Right ventricle myocardium superior (tissue), 1 donor: ENCODE data around the gene MSL3. TPM values are rescaled to one million over a fixed set of nuclear protein-coding genes. Genes with fewer than 3 reads are reported as not detected.

Source experiments
- ATAC-seq: fragments of 200-7000 bp; cut with Tn5 transposase; one replicate; pipeline ENCODE4 v1.9.1; 2020; ENCODE audit warnings: mild to moderate bottlenecking; ENCODE audit not compliant: poor library complexity
- DNase-seq: peaks from one replicate; pipeline ENCODE4 v3.0.0-alpha.2; 2020
- intact Hi-C: fragments of 100-400 bp; cut with DNase I; formaldehyde crosslinking; loops from one replicate; pipeline ENCODE4 v1.11.2; 2022
- total RNA-seq: library from RNA; stranded (reverse); fragmentation: NEBNext Ultra II Directional; extraction: Animal tissue kit (Norgen Biotek cat#: 25700); gene quantifications from one replicate; pipeline ENCODE4 v1.2.1, GENCODE V29; 2021
- donor health status: DM: no; HTN: yes; CAD: no; lungs with severe emphysema.

Gene MSL3
- total RNA-seq, 1 donor from 2014 or later: 15.1 TPM

- DNase-seq (no peak), ATAC-seq (no peak)
- intact Hi-C loops: no loop called here
Observed at GRCh38 chrX:11757397-11757718, 679 bp upstream of the MSL3 start.

DNA sequence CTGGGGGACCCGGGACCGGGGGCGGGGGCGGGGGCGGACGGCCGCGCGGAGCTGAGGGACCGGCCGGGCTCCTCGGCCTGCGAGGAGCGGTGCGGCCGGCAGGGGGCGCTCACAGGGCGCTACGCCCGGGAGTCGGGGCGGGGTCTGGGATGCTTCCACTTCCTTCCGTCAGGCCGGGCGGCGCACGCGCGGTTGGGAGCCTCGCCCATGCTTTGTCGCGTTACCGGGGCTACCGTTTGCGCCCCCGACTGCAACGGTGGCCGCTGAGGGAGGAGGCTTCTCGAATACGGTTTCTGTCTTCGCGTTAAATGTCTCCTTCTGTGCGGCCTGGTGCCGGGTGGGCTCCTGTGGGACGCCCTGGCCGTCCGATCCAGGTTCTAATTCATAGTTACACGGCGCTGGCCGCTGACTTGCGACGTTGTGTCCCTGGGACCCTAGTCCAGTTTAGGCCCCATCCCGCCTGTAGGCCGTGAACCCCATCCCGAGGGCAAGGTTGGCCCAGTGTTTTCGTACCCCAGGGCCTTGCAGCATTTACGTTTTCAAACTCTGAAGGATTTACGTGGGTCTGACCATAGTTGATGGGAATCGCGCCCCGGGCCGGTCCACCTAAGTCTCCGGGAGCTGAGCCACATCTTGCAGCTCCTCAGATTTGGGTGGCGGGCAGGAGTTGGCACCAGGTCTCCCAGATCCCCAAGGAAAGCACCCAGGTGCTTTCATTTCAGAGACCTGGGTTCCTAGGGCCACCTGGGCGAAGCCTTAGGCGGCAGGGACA lies 549 bp downstream of the MSL3 start:
- ATAC-seq: peak; percentile 92
- peak; percentile 92 for DNase-seq
- intact Hi-C loops: no loop called here

DNA sequence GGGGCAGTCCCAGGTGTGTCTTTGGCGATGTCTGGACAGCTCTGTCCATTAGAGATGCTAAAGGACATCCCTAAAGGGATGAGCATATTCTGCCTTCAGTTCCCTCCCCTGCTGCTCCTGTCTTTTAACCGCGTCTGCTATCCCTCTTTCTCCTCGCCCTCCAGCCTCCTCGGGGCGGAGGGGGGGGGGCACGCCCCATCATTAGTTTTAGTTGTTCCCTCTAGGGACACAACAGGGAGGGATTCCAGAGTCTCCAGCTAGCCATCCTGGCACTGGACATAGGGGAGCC lies 1.1 kb downstream of the MSL3 start:
- DNase-seq (no peak), ATAC-seq (no peak)
- intact Hi-C loops: no loop called here

GRCh38 chrX:11759461-11760311 lies 1.6 kb downstream of the MSL3 start:
- DNase-seq: peak; percentile 80
- ATAC-seq: peak; percentile 92
- intact Hi-C loops: no loop called here

- intact Hi-C loops: no loop called here
- DNase-seq (no peak), ATAC-seq (no peak)
Observed at GRCh38 chrX:11760958-11761357, 2.9 kb downstream of the MSL3 start.

DNA sequence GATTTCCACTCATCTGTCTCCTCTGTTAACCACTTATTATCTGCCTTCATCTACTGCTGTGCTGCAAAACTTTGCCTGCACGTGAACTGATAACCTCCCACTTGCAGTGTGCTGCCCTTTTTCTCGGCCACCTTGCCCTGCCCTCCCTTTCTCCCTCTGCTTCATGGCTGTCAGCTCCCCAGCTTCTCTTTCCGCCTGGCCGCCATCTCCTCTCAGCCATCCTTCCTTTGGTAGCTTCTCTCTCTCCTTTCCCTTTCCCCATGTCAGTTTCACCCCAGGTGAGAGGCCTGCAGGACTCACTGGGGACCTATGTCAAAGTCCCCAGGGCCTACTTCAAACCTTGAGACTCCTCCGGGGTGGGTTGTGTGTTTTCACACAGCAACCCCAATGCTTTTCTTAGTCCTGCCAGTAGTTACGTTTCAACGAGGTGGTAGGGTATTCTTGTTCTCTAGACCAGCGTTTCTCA lies 6.6 kb downstream of the MSL3 start:
- intact Hi-C loops: no loop called here
- DNase-seq (no peak), ATAC-seq (no peak)

DNA sequence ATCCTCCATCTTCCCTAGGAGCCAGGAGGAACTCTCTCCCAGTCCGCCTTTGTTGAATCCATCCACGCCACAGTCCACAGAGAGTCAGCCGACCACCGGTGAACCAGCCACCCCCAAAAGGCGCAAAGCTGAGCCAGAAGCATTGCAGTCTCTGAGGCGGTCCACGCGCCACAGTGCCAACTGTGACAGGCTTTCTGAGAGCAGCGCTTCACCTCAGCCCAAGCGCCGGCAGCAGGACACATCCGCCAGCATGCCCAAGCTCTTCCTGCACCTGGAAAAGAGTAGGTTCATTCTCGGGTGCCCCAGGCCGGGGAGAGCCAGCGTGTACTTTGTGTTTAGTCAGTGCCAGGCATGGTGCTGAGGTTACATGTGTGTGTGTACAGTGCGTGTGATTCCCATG lies 7.4 kb downstream of the MSL3 start:
- ATAC-seq (no peak), DNase-seq (no peak)
- intact Hi-C loops: no loop called here

DNA sequence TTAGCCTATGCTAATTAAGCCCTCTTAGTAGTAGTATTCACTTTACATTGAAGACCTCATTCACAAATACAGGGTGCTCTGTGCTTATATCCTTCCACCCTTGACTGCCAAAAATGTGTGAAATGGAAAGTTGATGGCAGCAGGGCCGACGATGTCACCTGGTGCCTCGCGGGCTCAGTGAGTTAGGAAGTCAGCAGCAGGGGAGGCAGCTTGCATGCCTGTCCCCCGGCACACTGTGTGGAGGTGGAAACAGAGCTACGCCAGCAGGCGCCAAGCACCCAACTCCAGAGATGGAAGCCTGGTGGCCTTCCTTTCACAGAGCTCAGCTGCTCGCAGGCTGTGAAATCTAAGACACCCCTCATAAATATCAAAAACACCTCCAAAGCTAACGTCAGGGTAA lies 8.4 kb downstream of the MSL3 start:
- ATAC-seq: no peak
- intact Hi-C loops: no loop called here
- no peak for DNase-seq

DNA sequence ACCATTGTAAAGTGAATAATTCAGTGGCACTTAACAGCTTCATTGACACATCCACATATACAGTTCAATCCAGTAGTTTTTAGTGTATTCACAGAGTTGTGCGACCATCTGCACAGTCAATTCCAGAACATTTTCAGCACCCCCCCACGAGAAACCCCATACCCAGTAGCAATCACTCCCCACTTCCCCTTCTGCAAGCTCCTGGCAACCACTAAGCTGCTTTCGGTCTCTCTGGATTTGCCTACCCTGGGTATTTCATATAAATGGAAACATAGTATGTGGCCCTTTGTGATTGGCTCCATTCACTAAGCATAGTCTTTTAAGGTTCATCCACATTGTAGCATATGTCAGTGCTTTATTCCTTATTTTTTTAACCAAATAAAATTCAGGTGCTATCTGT lies 10.0 kb downstream of the MSL3 start:
- intact Hi-C loops: no loop called here
- DNase-seq (no peak), ATAC-seq (no peak)

GRCh38 chrX:11770320-11770719 lies 12.3 kb downstream of the MSL3 start:
- peak; percentile 43 for DNase-seq
- intact Hi-C loops: loop anchor here (5.0 kb wide), 1 partner anchor 238 kb away; no protein-coding TSS in a partner anchor
- ATAC-seq: peak; percentile 73

- no peak for DNase-seq
- intact Hi-C loops: no loop called here
- no peak for ATAC-seq
Observed at GRCh38 chrX:11778230-11778629, 20.2 kb downstream of the MSL3 start.

- intact Hi-C loops: no loop called here
- no peak for ATAC-seq
Observed at GRCh38 chrX:11781133-11781532, 23.1 kb downstream of the MSL3 start.

GRCh38 chrX:11781734-11782370 lies 23.8 kb downstream of the MSL3 start:
- intact Hi-C loops: no loop called here
- DNase-seq (no peak), ATAC-seq (no peak)

More at GRCh38 chrX:11781133-11781532, 23.1 kb downstream of the MSL3 start:
- DNase-seq: no peak

DNA sequence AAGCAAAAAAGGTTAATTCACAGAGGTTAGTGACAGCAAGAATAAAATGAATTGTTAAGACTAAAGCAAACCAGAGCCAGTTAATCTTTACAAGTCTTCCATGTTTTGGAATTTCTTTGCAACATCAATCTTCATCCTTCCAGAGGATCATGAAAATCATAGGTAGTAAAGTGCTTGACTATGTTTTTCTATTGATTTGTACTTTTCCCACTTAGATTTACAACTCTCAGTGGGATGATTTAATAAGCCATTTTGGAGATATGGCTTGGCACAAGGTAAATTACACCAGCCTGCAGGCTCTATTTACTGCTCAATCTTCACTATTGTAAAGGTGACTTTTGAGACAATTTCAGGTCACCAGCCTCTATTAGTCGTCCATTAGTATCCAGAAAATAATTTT lies 26.5 kb downstream of the MSL3 start:
- ATAC-seq (no peak), DNase-seq (no peak)
- intact Hi-C loops: no loop called here

DNA sequence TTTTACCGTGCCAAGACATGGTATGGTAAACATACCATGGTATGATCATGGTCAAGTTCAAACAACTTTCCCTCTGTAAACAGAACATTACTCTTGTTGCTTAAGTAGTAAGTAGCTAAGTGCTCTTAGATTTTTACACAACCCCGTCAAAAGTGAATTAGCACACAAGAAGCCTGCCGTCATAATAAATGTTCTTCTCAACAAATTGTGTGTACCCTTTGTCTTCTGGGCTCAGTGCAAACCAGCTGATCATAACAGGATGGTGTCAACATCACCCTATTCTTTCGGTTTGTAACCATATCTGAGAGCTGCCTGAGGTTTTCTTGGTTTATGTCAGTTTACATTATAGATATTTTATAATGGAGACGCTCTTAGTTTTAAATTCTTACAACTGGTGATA lies 28.8 kb downstream of the MSL3 start:
- intact Hi-C loops: no loop called here
- no peak for DNase-seq
- ATAC-seq: no peak

DNA sequence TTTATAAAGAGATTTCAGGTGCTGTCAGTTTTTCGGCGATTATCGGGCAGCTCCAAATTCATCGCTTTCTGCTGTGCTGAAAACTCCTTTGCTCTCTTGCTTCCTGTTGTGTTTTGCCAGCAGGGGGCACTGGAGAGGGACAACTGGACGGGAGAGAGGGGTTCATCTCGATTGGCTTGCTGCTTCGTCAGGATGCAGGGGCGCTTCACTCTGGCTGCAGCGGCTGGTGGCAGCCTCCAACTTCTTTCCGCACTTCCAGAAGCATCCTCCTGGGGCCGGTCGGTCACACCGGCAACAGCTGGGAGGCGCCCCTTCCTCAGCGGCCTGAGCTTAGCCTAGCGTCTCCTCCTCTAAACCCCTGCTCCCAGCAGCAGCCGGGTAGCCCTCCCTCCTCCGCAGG lies 29.5 kb downstream of the MSL3 start:
- peak; percentile 64 for DNase-seq
- intact Hi-C loops: no loop called here
- peak; percentile 53 for ATAC-seq

GRCh38 chrX:11789809-11790208 lies 31.8 kb downstream of the MSL3 start:
- ATAC-seq (no peak), DNase-seq (no peak)
- intact Hi-C loops: no loop called here

DNA sequence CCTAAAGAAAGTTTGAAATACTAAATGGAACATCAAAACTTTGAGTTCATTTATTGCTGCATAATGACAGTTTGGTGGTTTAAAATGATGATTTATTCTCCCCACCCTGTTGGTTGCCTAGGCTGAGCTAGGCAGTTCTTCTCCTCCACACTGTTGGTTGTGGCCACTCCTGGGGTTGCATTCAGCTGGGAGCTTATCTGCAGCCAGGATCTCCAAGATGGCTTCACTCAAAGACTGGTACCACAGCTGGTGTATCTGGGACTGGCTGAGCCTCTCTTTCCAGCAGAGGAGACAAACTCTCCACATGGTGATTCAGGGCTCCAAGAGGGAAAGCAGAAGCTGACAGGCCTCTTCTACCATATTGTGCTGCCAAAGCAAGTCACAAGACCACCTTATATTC lies 33.1 kb downstream of the MSL3 start:
- intact Hi-C loops: no loop called here
- no peak for DNase-seq
- ATAC-seq: no peak

GRCh38 chrX:11791537-11791936 lies 33.5 kb downstream of the MSL3 start:
- intact Hi-C loops: no loop called here
- no peak for ATAC-seq
- DNase-seq: no peak
